Neural crest cell (in vitro differentiated cells): ENCODE measurements around the gene CHAD. TPM values are rescaled to one million over a fixed set of nuclear protein-coding genes. Genes with fewer than 3 reads are reported as not detected.
"Not testable (repeated sequence)": the region's sequence is repeated elsewhere in the genome, so short reads cannot be mapped to it uniquely, and the experiment has no call there.

Source experiments
- DNase-seq: peaks from one replicate; pipeline ENCODE4 v3.0.0; 2021; ENCODE audit warnings: low read depth, mixed read lengths, low spot score
- H3K27ac Mint-ChIP-seq: one replicate; pipeline ENCODE4 v1.8.0; 2021; ENCODE audit warnings: mild to moderate bottlenecking, mixed read lengths; ENCODE audit not compliant: unreplicated experiment
- H3K27me3 Mint-ChIP-seq: 2 replicates; pipeline ENCODE4 v1.8.0; 2021; ENCODE audit warnings: low read depth, mild to moderate bottlenecking, mixed read lengths
- H3K36me3 Mint-ChIP-seq: 2 replicates; pipeline ENCODE4 v1.8.0; 2021; ENCODE audit warnings: low read depth, mild to moderate bottlenecking, mixed read lengths
- H3K4me1 Mint-ChIP-seq: 2 replicates; pipeline ENCODE4 v1.8.0; 2021; ENCODE audit warnings: mixed read lengths
- H3K4me3 Mint-ChIP-seq: one replicate; pipeline ENCODE4 v1.8.0; 2021; ENCODE audit warnings: mild to moderate bottlenecking, mixed read lengths
- H3K9me3 Mint-ChIP-seq: 2 replicates; pipeline ENCODE4 v1.8.0; 2021; ENCODE audit warnings: mixed read lengths
- CTCF ChIP-seq: fragments of 200-600 bp; sonication (generic); conservative IDR thresholded peaks from 2 replicates; pipeline ENCODE4 v1.5.0; 2021; ENCODE audit warnings: antibody characterized with exemption, mild to moderate bottlenecking
- total RNA-seq: library from RNA; stranded (reverse); gene quantifications from 2 replicates; pipeline ENCODE4 v1.2.1, GENCODE V29; 2021

The CHAD gene
- total RNA-seq, 1 donor from 2014 or later: 0.19 TPM

GRCh38 chr17:50424246-50424995 is 44.3 kb downstream of the CHAD start:
- H3K27ac Mint-ChIP-seq: no peak overlapping the region
- no peaks in the 10 kb centered on the region for H3K27me3 Mint-ChIP-seq
- no peak for TF ChIP-seq CTCF
- no peak for DNase-seq
- H3K4me3 Mint-ChIP-seq: peak overlapping the region; percentile 65
- peaks cover 6% of the 10 kb centered on the region for H3K9me3 Mint-ChIP-seq
- H3K4me1 Mint-ChIP-seq: peaks cover 34% of the 10 kb centered on the region
- H3K36me3 Mint-ChIP-seq: peaks cover 2% of the 10 kb centered on the region

DNA sequence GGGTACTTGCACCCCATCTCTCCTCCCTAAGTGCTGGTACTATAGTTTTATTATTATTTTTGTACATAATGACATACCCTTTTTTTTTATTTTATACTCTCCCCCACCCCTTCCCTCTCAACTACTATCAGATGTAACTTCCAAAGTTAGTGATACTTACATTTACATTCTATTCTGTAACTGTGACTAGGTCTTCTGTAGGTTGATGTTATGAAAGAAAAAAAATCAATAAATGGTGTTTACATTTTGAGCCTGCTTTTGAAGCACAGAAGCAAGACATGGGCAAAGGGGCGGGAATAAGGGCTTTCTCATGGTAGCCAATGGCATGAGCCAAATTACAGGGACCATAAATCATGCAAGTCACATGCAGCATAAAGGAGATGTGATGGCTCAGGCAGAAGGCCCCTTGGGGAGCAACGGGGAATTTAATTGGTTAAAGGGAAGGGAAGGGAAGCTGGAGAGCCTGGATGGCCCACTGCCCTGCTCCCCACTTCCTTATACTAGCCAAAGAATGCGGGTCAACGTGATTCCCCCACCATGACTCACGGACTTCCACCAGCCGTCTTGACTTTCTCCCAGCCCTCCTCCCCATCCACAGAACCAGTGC is 45.0 kb downstream of the CHAD start:
- H3K4me3 Mint-ChIP-seq: peak overlapping the region; percentile 65
- H3K27me3 Mint-ChIP-seq: peaks cover 2% of the 10 kb centered on the region
- no peak overlapping the region for H3K27ac Mint-ChIP-seq
- H3K9me3 Mint-ChIP-seq: peaks cover 11% of the 10 kb centered on the region
- no peak for DNase-seq
- TF ChIP-seq CTCF: no peak
- H3K4me1 Mint-ChIP-seq: peaks cover 28% of the 10 kb centered on the region
- H3K36me3 Mint-ChIP-seq: peaks cover 8% of the 10 kb centered on the region

GRCh38 chr17:50422738-50423137 is 45.9 kb downstream of the CHAD start:
- Mint-ChIP-seq H3K27me3 (peaks cover 2% of the 10 kb centered on the region), H3K9me3 (peaks cover 11% of the 10 kb centered on the region), H3K36me3 (peaks cover 8% of the 10 kb centered on the region), H3K27ac (no peak overlapping the region), H3K4me1 (peaks cover 25% of the 10 kb centered on the region), H3K4me3 (no peak overlapping the region)
- DNase-seq: no peak
- TF ChIP-seq CTCF: no peak

DNA sequence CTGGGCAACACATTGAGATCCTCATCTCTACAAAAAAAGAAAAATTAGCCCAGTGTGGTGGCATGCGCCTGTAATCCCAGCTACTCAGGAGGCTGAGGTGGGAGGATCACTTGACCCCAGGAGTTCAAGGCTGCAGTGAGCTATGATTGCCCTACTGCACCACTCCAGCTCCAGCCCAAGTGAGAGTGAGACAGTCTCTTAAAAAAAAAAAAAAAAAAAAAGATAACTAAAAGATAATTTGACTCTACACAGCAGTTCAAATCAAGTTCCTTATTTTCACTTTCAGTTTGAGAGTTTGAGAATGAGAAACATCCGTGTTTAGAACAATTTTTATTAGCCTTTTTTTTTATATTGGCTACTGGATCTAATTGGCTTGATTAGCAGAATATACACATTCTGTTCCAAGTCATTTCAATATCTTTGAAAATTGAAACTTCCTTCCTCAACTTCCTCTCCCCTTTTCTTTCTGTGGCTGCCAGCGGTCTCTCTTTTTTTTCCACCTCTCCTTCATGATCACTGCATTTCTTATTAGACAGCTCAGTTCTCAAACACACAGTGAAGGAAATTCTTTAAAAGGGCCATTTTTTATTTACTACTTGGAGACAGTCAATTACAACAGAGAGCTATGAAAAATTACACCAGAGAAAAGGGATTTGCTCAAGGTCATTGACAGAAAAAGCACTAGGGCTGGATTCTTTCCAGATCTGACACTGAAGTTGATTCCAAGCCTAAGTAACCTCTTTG is 47.2 kb downstream of the CHAD start:
- no peak for DNase-seq
- H3K4me3 Mint-ChIP-seq: no peak overlapping the region
- peaks cover 12% of the 10 kb centered on the region for H3K4me1 Mint-ChIP-seq
- peaks cover 11% of the 10 kb centered on the region for H3K9me3 Mint-ChIP-seq
- H3K27me3 Mint-ChIP-seq: peaks cover 5% of the 10 kb centered on the region
- peaks cover 8% of the 10 kb centered on the region for H3K36me3 Mint-ChIP-seq
- H3K27ac Mint-ChIP-seq: no peak overlapping the region
- no peak for TF ChIP-seq CTCF

- H3K4me3 Mint-ChIP-seq: no peak overlapping the region
- H3K27ac Mint-ChIP-seq: no peak overlapping the region
- H3K9me3 Mint-ChIP-seq: peaks cover 11% of the 10 kb centered on the region
- H3K36me3 Mint-ChIP-seq: peaks cover 8% of the 10 kb centered on the region
- no peak for DNase-seq
- peaks cover 5% of the 10 kb centered on the region for H3K27me3 Mint-ChIP-seq
- H3K4me1 Mint-ChIP-seq: peaks cover 8% of the 10 kb centered on the region
- no peak for TF ChIP-seq CTCF
Observed at GRCh38 chr17:50420419-50421112, 48.1 kb downstream of the CHAD start.

- H3K9me3 Mint-ChIP-seq: peaks cover 11% of the 10 kb centered on the region
- H3K4me3 Mint-ChIP-seq, H3K4me1 Mint-ChIP-seq, H3K27me3 Mint-ChIP-seq, H3K36me3 Mint-ChIP-seq, DNase-seq, H3K27ac Mint-ChIP-seq: not testable (repeated sequence)
Observed at GRCh38 chr17:50419577-50419976, 49.1 kb downstream of the CHAD start.
